HL-60 (cell line): Measurements from ENCODE around the gene ZFAND6.

Experiments
- POLR2AphosphoS5 ChIP-seq: IDR thresholded peaks from 2 replicates; pipeline ENCODE4 v1.6.1; 2012; ENCODE audit warnings: low read depth
- SPI1 ChIP-seq: IDR thresholded peaks from 2 replicates; pipeline ENCODE4 v1.6.1; 2012; ENCODE audit warnings: low read depth, mild to moderate bottlenecking, borderline replicate concordance
- TF ChIP-seq, protein P1 (sequence below): IDR thresholded peaks from one replicate; pipeline ENCODE4 v1.5.1; 2011; ENCODE audit warnings: low read length, control low read depth, inconsistent platforms; ENCODE audit not compliant: insufficient read depth

DNA sequence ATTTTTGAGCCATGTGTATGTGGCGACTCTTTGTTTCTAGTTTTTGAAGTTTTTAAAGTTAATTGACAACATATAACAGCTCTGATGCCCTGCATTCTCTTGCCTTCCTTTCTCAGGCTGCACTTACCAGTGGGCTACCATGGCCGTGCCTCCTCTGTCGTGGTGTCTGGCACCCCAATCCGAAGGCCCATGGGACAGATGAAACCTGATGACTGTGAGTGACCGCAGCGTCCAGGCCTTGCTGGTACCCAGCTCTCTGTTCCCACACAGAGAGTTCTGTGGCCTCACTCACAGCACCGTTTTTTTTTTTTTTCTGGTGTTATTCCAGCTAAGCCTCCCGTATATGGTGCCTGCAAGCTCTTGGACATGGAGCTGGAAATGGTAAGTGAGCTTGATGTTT is 108.5 kb downstream of the ZFAND6 start:
- TF ChIP-seq, protein P1, sequence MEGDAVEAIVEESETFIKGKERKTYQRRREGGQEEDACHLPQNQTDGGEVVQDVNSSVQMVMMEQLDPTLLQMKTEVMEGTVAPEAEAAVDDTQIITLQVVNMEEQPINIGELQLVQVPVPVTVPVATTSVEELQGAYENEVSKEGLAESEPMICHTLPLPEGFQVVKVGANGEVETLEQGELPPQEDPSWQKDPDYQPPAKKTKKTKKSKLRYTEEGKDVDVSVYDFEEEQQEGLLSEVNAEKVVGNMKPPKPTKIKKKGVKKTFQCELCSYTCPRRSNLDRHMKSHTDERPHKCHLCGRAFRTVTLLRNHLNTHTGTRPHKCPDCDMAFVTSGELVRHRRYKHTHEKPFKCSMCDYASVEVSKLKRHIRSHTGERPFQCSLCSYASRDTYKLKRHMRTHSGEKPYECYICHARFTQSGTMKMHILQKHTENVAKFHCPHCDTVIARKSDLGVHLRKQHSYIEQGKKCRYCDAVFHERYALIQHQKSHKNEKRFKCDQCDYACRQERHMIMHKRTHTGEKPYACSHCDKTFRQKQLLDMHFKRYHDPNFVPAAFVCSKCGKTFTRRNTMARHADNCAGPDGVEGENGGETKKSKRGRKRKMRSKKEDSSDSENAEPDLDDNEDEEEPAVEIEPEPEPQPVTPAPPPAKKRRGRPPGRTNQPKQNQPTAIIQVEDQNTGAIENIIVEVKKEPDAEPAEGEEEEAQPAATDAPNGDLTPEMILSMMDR = no peak
- TF ChIP-seq POLR2AphosphoS5 (no peak), SPI1 (no peak)
